CD4-positive, alpha-beta T cell treated with Interleukin-17A for 4 hours (primary cell): ENCODE results near the gene LIPI.
"Not testable (repeated sequence)": the region's sequence is repeated elsewhere in the genome, so short reads cannot be mapped to it uniquely, and the experiment has no call there.

Experiments
- DNase-seq: peaks from one replicate; pipeline ENCODE4 v3.0.0-alpha.2; 2020; ENCODE audit warnings: mixed read lengths

LIPI gene

GRCh38 chr21:14210738-14211137 lies at the start of gene LIPI:
Gene LIPI, minus strand, starts transcription at chr21:14210955. Its CDS starts 110 bp downstream, at chr21:14210845.
- no peak for DNase-seq

DNA sequence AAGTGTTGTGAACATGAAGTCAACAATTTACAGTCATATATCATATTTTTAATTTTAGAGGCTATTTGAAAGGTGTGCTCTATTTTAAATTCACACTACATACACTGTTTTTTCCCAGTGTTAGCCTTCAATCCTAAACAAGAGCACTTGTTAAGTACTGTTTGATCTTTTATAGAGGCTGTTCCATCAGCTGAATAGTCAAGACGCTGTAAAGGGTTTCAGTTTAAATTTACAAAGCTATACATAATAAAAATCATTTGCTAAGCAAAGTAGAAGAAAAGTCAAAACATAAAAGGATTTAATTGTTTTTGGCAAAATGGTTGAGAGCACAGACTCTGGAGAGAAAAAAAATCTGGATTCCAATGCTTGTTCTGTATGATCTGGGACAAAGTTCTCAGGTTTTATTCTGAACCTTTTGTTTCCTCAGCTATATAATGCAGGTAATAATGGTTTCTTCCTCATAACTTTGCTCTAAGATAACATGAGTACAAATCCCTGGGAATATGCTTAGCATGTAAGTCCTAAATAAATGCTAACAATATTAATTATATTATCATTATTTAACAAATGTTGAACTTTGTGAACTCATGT lies 49.5 kb upstream of the LIPI start:
- DNase-seq, result no peak

DNA sequence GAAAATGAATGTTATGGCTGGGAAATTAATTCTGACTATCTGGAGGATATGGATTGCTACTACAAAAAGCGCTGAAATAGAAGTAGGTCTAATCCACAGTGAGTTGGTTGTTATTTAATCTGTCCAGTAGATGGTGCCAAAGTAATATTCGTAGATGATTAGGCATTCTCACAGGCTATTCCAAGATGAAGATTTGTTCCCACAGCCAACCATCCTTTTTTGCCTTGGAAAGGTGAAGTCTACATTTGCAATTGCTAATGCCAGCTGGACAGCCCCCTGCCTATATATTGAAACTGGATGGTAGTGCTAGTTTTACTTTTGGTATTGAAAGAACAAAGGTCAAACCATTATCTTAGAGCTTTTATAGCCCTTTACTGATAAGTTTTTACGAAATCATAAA lies 49.0 kb upstream of the LIPI start:
- DNase-seq, result no peak

DNA sequence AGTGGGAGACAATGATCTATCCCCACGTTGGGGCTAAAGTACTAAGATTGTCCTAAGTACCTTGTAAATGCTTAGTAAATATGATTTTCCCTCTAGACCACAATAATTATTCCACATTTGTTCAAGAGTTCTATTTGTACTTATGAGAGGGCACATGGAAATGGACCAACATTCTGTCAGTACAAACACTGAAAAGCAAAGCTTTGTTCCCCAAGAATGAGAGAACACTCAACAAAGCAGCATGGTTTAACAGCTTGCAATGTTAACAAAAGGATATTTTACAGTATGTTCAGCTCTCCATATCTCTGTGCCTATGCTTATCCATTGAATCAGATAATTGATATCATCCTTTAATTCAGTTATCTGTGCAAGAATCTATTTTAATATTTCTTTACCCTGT lies 40.6 kb upstream of the LIPI start:
- DNase-seq, result no peak

DNA sequence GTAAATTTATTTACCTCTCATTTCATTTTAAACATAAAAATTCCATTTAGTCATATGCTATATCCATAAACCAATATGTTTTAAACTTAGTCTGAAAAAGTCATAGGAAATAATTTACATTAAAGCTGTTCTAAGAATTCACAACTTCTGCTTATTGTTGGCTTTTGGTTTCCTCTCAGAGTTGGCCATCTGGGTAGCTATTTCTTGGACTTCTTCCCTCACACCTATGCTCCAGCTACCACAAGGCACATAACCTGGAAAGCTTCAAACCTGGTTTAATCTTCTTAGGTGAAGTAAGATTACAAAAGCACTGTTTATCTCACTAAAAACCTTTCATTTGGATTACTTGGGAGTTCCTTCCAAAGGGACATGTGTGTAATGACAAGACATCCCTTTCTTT lies 35.0 kb upstream of the LIPI start:
- no peak for DNase-seq

DNA sequence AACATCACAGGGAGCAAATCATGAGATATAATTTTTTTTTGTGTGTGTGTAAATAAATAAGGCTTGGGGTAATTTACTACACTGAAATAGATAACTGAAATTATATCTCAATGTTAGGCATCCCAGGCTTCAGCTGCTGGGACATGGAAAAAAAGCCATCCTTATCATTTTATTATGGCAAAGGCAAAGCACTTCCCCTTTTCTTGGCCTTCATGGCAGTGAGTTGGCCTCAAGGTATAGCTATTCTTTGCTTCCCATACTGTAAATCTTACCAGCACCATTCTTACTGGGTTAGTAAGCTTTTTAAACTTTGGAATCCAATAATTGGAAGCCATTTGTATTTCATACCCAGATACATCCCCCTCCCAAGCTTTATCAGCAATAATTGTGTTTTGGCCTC lies 34.2 kb upstream of the LIPI start:
- DNase-seq, result no peak

DNA sequence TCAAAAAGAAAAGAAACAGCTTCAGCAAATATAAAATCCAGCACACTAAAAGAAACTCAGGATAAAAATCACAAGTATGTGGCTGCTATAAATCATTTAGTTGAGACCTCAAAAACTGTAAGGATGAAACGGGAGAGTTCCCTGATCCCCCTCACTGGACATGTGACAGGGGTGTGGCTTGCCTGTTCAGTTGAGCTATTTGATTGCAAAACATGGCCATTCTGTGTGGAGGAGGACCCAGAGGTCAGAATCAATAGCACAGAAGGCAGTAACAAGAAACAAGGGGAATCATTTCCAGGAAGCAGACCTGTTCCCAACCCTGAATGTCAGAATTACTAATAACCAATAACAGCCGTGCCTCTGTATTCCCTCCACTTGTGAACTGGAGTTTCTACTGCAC lies 33.1 kb upstream of the LIPI start:
- no peak for DNase-seq

- DNase-seq, result no peak
These were observed 32.7 kb upstream of the LIPI start for GRCh38 chr21:14243461-14243860.

DNA sequence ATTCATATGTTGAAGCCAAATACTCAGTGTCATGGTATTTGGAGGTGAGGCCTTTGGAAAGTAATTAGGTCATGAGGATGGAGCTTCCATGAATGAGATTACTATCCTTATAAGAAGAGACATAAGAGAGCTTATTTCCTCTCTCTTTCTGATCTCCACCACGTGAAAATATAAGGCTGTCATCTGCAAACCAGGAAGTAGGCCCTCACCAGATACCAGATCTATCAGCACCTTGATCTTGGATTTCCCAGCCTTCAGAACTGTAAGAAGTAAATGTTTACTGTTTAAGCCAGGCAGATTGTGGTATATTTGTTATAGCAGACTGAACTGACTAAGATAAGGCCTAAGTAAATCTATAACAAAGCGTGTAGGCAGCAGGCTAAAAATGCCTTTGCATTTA lies 30.5 kb upstream of the LIPI start:
- no peak for DNase-seq

GRCh38 chr21:14239281-14239680 lies 28.5 kb upstream of the LIPI start:
- DNase-seq, result no peak

- no peak for DNase-seq
These were observed 25.4 kb upstream of the LIPI start for GRCh38 chr21:14236180-14236579.

DNA sequence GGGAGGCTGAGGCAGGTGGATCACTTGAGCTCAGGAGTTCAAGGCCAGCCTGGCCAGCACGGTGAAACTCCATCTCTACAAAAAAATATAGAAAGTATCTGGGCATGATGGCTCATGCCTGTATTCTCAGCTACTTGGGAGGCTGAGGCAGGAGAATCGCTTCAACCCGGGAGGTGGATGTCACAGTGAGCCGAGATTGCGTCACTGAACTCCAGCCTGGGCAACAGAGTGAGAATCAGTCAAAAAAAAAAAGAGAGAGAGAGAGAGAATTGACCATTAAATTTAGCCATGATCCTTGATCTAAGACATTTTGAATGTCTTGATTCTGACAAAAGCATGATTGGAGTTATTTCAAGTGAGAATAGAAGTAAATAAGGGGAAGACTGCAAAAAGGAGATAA lies 24.3 kb upstream of the LIPI start:
- DNase-seq, result no peak

- no peak for DNase-seq
These were observed 18.6 kb upstream of the LIPI start for GRCh38 chr21:14229399-14229798.

GRCh38 chr21:14223365-14223764 lies 12.6 kb upstream of the LIPI start:
- DNase-seq, result no peak

- DNase-seq, result peak; percentile 87
These were observed 5.4 kb upstream of the LIPI start, which contains the start of gene RBM11 for GRCh38 chr21:14215971-14216641. Gene RBM11, plus strand, starts transcription at chr21:14216157. Its CDS starts 30 bp downstream, at chr21:14216187.

- DNase-seq, result no peak
These were observed 2.4 kb upstream of the LIPI start for GRCh38 chr21:14213164-14213563.

- DNase-seq, result no peak
These were observed 4.5 kb downstream of the LIPI start for GRCh38 chr21:14206222-14206621.

GRCh38 chr21:14166463-14167223 lies 44.1 kb downstream of the LIPI start:
- not testable (repeated sequence) for DNase-seq

DNA sequence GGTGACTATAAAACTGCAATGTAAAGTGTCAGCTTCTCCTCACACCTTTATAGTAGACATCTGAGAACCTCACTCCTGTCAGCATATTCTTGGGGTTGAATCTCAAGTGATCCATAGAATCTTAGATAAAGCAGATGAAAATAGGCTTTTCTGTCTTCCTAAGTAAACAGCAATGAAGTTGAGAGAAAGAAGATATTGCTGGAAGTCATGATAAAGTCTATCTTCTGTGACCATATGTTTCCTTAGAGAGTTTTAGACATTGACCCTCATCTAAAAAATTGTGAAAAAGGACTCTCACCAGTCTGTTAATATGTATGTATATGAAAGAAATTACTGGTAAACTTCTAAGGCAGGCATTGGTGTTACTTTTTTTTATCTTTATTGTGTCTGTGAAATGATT lies 66.8 kb downstream of the LIPI start:
- no peak for DNase-seq

- DNase-seq, result no peak
These were observed 86.5 kb downstream of the LIPI start for GRCh38 chr21:14124266-14124665.

- no peak for DNase-seq
These were observed 89.0 kb downstream of the LIPI start for GRCh38 chr21:14121719-14122118.

- peak; percentile 10 for DNase-seq
These were observed 90.5 kb downstream of the LIPI start for GRCh38 chr21:14120091-14120734.

DNA sequence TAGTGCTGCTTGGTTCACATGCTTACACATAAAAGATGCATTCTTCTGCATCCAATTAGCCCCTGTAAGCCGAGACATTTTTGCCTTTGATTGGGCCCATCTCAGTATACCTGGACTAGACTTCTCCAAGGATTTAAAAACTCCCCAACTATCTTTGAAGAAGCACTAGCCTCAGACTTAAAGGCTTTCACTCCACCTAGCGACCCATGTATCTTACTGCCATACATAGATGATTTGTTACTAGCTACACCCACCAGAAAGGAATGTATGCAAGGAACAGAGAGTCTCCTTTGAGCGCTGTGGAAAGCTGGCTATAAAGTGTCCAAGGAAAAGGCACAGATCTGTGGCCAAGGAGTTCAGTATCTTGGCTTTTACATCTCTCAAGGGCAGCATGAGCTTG lies 91.7 kb downstream of the LIPI start:
- no peak for DNase-seq

DNA sequence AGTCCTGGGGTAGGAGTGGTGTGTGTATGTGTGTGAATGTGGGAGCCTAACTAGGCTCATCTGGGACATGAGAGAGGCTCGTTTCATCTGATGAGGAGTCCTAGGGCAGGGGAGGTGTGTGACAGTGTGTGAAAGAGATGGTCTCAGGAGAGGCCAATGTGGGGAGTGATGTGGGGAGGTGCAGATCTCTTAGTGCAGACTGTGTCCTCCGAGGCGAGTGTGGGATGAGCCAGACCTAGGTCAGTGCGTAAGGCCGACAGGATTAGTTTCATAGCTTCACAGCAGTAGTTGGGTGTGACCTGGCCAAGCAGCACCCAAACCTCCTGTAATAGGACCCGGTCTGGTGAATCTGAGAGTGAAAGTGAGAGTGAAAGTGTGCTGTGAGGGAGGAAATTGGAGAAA lies 94.7 kb downstream of the LIPI start:
- no peak for DNase-seq
